ENCODE measurements around the gene MGAT3.

MGAT3 gene

GRCh38 chr22:39522567-39523300 lies 65.9 kb downstream of the MGAT3 start:
- Histone ChIP-seq H3K4me3 (ENCODE audit: low read depth, low read length) (peak overlapping the region; percentile 98), H3K27me3 (no peaks in the 10 kb centered on the region), H3K36me3 (peaks cover 57% of the 10 kb centered on the region), H3K4me1 (peaks cover 15% of the 10 kb centered on the region), H3K9me3 (no peaks in the 10 kb centered on the region)
- peak; percentile 52 for DNase-seq
- no peak for TF ChIP-seq CTCF (IDR thresholded peaks at IDR 0.05; ENCODE audit: low read depth, low read length)

GRCh38 chr22:39524089-39524752 lies 67.4 kb downstream of the MGAT3 start:
- H3K4me1 ChIP-seq: peaks cover 23% of the 10 kb centered on the region
- H3K36me3 ChIP-seq: peaks cover 65% of the 10 kb centered on the region
- H3K4me3 ChIP-seq (ENCODE audit: low read depth, low read length): no peak overlapping the region; the same call in 1 of the 2 replicates

GRCh38 chr22:39524753-39525657 lies 68.2 kb downstream of the MGAT3 start:
- Histone ChIP-seq H3K4me3 (ENCODE audit: low read depth, low read length) (no peak overlapping the region), H3K36me3 (peaks cover 73% of the 10 kb centered on the region), H3K9me3 (no peaks in the 10 kb centered on the region), H3K4me1 (peaks cover 23% of the 10 kb centered on the region), H3K27me3 (no peaks in the 10 kb centered on the region)
- no peak for TF ChIP-seq CTCF (IDR thresholded peaks at IDR 0.05; ENCODE audit: low read depth, low read length)
- DNase-seq: no peak

More at GRCh38 chr22:39524089-39524752, 67.4 kb downstream of the MGAT3 start:
- no peaks in the 10 kb centered on the region for H3K9me3 ChIP-seq
- TF ChIP-seq CTCF (IDR thresholded peaks at IDR 0.05; ENCODE audit: low read depth, low read length): no peak
- H3K27me3 ChIP-seq: no peaks in the 10 kb centered on the region
- DNase-seq: no peak

GRCh38 chr22:39525658-39525975 lies 68.8 kb downstream of the MGAT3 start:
- H3K27me3 ChIP-seq: no peaks in the 10 kb centered on the region
- peaks cover 23% of the 10 kb centered on the region for H3K4me1 ChIP-seq
- H3K4me3 ChIP-seq (ENCODE audit: low read depth, low read length): no peak overlapping the region
- peaks cover 75% of the 10 kb centered on the region for H3K36me3 ChIP-seq
- no peaks in the 10 kb centered on the region for H3K9me3 ChIP-seq
- DNase-seq: no peak
- no peak for TF ChIP-seq CTCF (IDR thresholded peaks at IDR 0.05; ENCODE audit: low read depth, low read length)

GRCh38 chr22:39526736-39527171 lies 69.9 kb downstream of the MGAT3 start:
- Histone ChIP-seq H3K27me3 (no peaks in the 10 kb centered on the region), H3K36me3 (peaks cover 67% of the 10 kb centered on the region), H3K9me3 (no peaks in the 10 kb centered on the region), H3K4me3 (ENCODE audit: low read depth, low read length) (no peak overlapping the region), H3K4me1 (peaks cover 28% of the 10 kb centered on the region)
- no peak for TF ChIP-seq CTCF (IDR thresholded peaks at IDR 0.05; ENCODE audit: low read depth, low read length)
- DNase-seq: no peak
